HEK293 (cell line): ENCODE results near the gene SIM2.

ENCODE experiments used
- CTCF ChIA-PET: fragments of 350-600 bp; formaldehyde crosslinking; extraction: SDS; loops from one replicate; lab custom pipeline; 2021; ENCODE audit warnings: antibody characterized with exemption; lab: Yijun Ruan, JAX
- POLR2A ChIA-PET: fragments of 300-600 bp; formaldehyde crosslinking; extraction: SDS; loops from one replicate; lab custom pipeline; 2020; ENCODE audit warnings: antibody characterized with exemption, inconsistent platforms; lab: Yijun Ruan, JAX
- H3K27ac ChIP-seq: fragments of 200-500 bp; sonication (Bioruptor generic); 2 replicates; pipeline ENCODE4 v1.5.1; 2014; ENCODE audit warnings: low read depth, low read length, control low read depth, inconsistent platforms; ENCODE audit errors: extremely low read depth
- H3K36me3 ChIP-seq, 2 experiments: fragments of 200-500 bp in 1 of 2; sonication (Bioruptor generic) in 1 of 2; 1 replicate in 1 of 2; 2 replicates in 1 of 2; pipeline ENCODE4 v1.5.1; 2014 to 2017; ENCODE audit warnings: inconsistent platforms in 2 of 2, low read length in 2 of 2; ENCODE audit not compliant: control insufficient read depth in 2 of 2, insufficient read depth in 1 of 2
- H3K4me1 ChIP-seq: fragments of 200-500 bp; sonication (Bioruptor generic); 2 replicates; pipeline ENCODE4 v1.5.1; 2014; ENCODE audit warnings: mild to moderate bottlenecking, low read length, inconsistent platforms; ENCODE audit not compliant: control insufficient read depth, insufficient read depth
- H3K4me3 ChIP-seq: 2 replicates; pipeline ENCODE4 v1.5.1; 2011; ENCODE audit warnings: low read depth, mild to moderate bottlenecking, control low read depth, low read length, moderate library complexity
- H3K9me3 ChIP-seq: fragments of 200-500 bp; sonication (Bioruptor generic); 2 replicates; pipeline ENCODE4 v1.5.1; 2014; ENCODE audit warnings: low read depth, low read length, inconsistent platforms; ENCODE audit not compliant: control insufficient read depth, insufficient read depth
- GLI2 ChIP-seq: fragments of 450-650 bp; formaldehyde crosslinking; IDR thresholded peaks from 2 replicates; pipeline ENCODE4; 2017; ENCODE audit warnings: missing biosample characterization, missing genetic modification characterization, low read depth, borderline replicate concordance
- GLI4 ChIP-seq: fragments of 450-650 bp; formaldehyde crosslinking; IDR thresholded peaks from 2 replicates; pipeline ENCODE4 v1.5.1; 2016; ENCODE audit warnings: missing biosample characterization, missing genetic modification characterization
- KLF7 ChIP-seq: fragments of 450-650 bp; formaldehyde crosslinking; IDR thresholded peaks from 2 replicates; pipeline ENCODE4 v1.5.1; 2016; ENCODE audit warnings: missing biosample characterization, missing genetic modification characterization, borderline replicate concordance
- SALL2 ChIP-seq: fragments of 450-650 bp; formaldehyde crosslinking; IDR thresholded peaks from 2 replicates; pipeline ENCODE4 v1.5.0; 2017; ENCODE audit warnings: missing biosample characterization, mild to moderate bottlenecking, missing genetic modification characterization, borderline replicate concordance
- SCRT1 ChIP-seq: fragments of 450-650 bp; formaldehyde crosslinking; IDR thresholded peaks from 2 replicates; pipeline ENCODE4 v1.5.1; 2016; ENCODE audit warnings: missing biosample characterization, missing genetic modification characterization, borderline replicate concordance
- YY2 ChIP-seq: fragments of 450-650 bp; formaldehyde crosslinking; IDR thresholded peaks from 2 replicates; pipeline ENCODE4 v1.5.1; 2016; ENCODE audit warnings: missing biosample characterization, missing genetic modification characterization
- ZIC2 ChIP-seq: fragments of 450-650 bp; formaldehyde crosslinking; IDR thresholded peaks from 2 replicates; pipeline ENCODE4 v1.5.1; 2016; ENCODE audit warnings: missing biosample characterization, missing genetic modification characterization
- ZNF18 ChIP-seq: fragments of 450-650 bp; formaldehyde crosslinking; IDR thresholded peaks from 2 replicates; pipeline ENCODE4 v1.5.1; 2016; ENCODE audit warnings: missing biosample characterization, missing genetic modification characterization
- ZNF223 ChIP-seq: fragments of 450-650 bp; formaldehyde crosslinking; IDR thresholded peaks from 2 replicates; pipeline ENCODE4 v1.5.1; 2016; ENCODE audit warnings: missing biosample characterization, missing genetic modification characterization
- ZNF529 ChIP-seq: fragments of 450-650 bp; formaldehyde crosslinking; IDR thresholded peaks from 2 replicates; pipeline ENCODE4 v1.5.1; 2017; ENCODE audit warnings: missing genetic modification characterization, missing biosample characterization; ENCODE audit not compliant: insufficient replicate concordance
- ZNF530 ChIP-seq: fragments of 450-650 bp; formaldehyde crosslinking; IDR thresholded peaks from 2 replicates; pipeline ENCODE4 v1.5.1; 2016; ENCODE audit warnings: low read depth, missing biosample characterization, missing genetic modification characterization
- ZNF585B ChIP-seq: fragments of 450-650 bp; formaldehyde crosslinking; IDR thresholded peaks from 2 replicates; pipeline ENCODE4 v1.5.1; 2016; ENCODE audit warnings: missing biosample characterization, missing genetic modification characterization
- ZNF629 ChIP-seq: fragments of 450-650 bp; formaldehyde crosslinking; IDR thresholded peaks from 2 replicates; pipeline ENCODE4 v1.5.1; 2017; ENCODE audit warnings: missing biosample characterization, missing genetic modification characterization
- ZNF658 ChIP-seq: fragments of 450-650 bp; formaldehyde crosslinking; IDR thresholded peaks from 2 replicates; pipeline ENCODE4; 2016; ENCODE audit warnings: missing biosample characterization, missing genetic modification characterization
- ZNF777 ChIP-seq: fragments of 450-650 bp; formaldehyde crosslinking; IDR thresholded peaks from 2 replicates; pipeline ENCODE4 v1.5.1; 2017; ENCODE audit warnings: missing biosample characterization, missing genetic modification characterization, borderline replicate concordance
- ZNF791 ChIP-seq: fragments of 450-650 bp; formaldehyde crosslinking; IDR thresholded peaks from 2 replicates; pipeline ENCODE4 v1.5.1; 2016; ENCODE audit warnings: missing biosample characterization, missing genetic modification characterization
- TF ChIP-seq, protein P1 (sequence below): fragments of 450-650 bp; formaldehyde crosslinking; IDR thresholded peaks from 2 replicates; pipeline ENCODE4 v1.5.1; 2016; ENCODE audit warnings: missing biosample characterization, missing genetic modification characterization
- TF ChIP-seq, protein P2 (sequence below): fragments of 450-650 bp; formaldehyde crosslinking; IDR thresholded peaks from 2 replicates; pipeline ENCODE4 v1.5.1; 2016; ENCODE audit warnings: missing biosample characterization, missing genetic modification characterization
- TF ChIP-seq, protein P3 (sequence below): fragments of 450-650 bp; formaldehyde crosslinking; IDR thresholded peaks from 2 replicates; pipeline ENCODE4 v1.5.1; 2016; ENCODE audit warnings: missing biosample characterization, missing genetic modification characterization
- TF ChIP-seq, protein P4 (sequence below): fragments of 450-650 bp; formaldehyde crosslinking; IDR thresholded peaks from 2 replicates; pipeline ENCODE4 v1.5.1; 2016; ENCODE audit warnings: missing biosample characterization, missing genetic modification characterization, borderline replicate concordance

SIM2 gene

GRCh38 chr21:36695283-36695634 lies 3.7 kb upstream of the SIM2 start (continued):
- no peak for TF ChIP-seq ZNF18 (tag by site-specific recombination)

DNA sequence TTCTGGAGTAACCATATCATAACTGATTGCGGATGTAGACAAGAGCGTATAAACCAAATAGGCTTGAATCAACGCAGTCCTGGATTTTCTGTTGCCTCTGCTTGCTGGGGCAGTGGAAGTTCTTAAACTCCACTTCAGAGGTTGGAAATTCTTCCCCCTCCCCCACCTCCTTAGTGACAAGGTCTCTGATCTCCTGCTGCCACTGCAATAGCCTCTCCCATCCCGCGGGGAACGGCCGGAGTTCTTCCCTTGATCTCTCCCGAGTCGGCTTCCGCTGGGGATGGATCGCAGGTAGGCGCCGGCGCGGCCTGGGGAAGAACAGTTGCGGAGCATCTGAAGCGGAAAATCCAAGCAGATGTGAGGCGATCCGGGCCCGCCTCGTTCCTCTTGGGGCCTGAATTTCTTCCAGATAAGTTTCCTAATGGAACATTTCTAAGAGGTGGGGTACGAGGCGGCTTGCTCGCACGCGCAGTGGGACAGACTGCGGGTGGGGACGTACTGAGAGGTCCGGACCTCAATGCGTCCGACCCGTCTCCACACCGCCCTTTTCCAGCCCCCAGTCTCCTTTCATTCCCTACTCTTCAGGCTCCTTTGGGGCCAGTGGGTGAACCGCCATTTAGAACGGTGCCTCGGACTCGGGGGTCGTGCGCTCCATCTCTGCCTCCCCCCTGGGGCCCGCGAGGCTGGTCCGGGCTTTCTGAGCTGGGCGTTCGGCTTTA lies 3.1 kb upstream of the SIM2 start:
- no peak for TF ChIP-seq YY2
- no peak for TF ChIP-seq SALL2 (tag by site-specific recombination)
- TF ChIP-seq, protein P1, sequence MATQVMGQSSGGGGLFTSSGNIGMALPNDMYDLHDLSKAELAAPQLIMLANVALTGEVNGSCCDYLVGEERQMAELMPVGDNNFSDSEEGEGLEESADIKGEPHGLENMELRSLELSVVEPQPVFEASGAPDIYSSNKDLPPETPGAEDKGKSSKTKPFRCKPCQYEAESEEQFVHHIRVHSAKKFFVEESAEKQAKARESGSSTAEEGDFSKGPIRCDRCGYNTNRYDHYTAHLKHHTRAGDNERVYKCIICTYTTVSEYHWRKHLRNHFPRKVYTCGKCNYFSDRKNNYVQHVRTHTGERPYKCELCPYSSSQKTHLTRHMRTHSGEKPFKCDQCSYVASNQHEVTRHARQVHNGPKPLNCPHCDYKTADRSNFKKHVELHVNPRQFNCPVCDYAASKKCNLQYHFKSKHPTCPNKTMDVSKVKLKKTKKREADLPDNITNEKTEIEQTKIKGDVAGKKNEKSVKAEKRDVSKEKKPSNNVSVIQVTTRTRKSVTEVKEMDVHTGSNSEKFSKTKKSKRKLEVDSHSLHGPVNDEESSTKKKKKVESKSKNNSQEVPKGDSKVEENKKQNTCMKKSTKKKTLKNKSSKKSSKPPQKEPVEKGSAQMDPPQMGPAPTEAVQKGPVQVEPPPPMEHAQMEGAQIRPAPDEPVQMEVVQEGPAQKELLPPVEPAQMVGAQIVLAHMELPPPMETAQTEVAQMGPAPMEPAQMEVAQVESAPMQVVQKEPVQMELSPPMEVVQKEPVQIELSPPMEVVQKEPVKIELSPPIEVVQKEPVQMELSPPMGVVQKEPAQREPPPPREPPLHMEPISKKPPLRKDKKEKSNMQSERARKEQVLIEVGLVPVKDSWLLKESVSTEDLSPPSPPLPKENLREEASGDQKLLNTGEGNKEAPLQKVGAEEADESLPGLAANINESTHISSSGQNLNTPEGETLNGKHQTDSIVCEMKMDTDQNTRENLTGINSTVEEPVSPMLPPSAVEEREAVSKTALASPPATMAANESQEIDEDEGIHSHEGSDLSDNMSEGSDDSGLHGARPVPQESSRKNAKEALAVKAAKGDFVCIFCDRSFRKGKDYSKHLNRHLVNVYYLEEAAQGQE (tag by site-specific recombination) = no peak
- TF ChIP-seq GLI2 (tag by site-specific recombination) = no peak
- no peak for TF ChIP-seq GLI4
- Histone ChIP-seq H3K4me1 (peaks cover 6% of the 10 kb centered on the region), H3K9me3 (no peaks in the 10 kb centered on the region), H3K27ac (no peak overlapping the region), H3K4me3 (no peak overlapping the region), H3K36me3 (no peaks in the 10 kb centered on the region)
- ChIA-PET POLR2A (no interaction called here), CTCF (interaction anchor here (0.6 to 1.1 kb wide), 2 partner anchors 31 to 274 kb away, joined by 3 read pairs; no protein-coding TSS in a partner anchor)

GRCh38 chr21:36696390-36697059 lies 2.4 kb upstream of the SIM2 start:
- H3K27ac ChIP-seq = no peak overlapping the region
- peaks cover under 1% of the 10 kb centered on the region; the same call in 1 of the 2 replicates for H3K4me1 ChIP-seq
- POLR2A ChIA-PET = no interaction called here
- CTCF ChIA-PET = interaction anchor here (0.6 to 1.1 kb wide), 2 partner anchors 32 to 275 kb away, joined by 3 read pairs; no protein-coding TSS in a partner anchor
- H3K4me3 ChIP-seq = no peak overlapping the region
- no peaks in the 10 kb centered on the region for H3K9me3 ChIP-seq
- H3K36me3 ChIP-seq = no peaks in the 10 kb centered on the region
- TF ChIP-seq ZNF529 (tag by site-specific recombination) (no peak), ZNF585B (peak; percentile 70), ZNF791 (tag by site-specific recombination) (no peak), KLF7 (tag by site-specific recombination) (no peak), ZNF223 (tag by site-specific recombination) (no peak), ZNF530 (no peak), ZNF629 (tag by site-specific recombination) (no peak), ZNF658 (tag by site-specific recombination) (no peak), SCRT1 (tag by site-specific recombination) (no peak), ZNF777 (tag by site-specific recombination) (no peak), ZIC2 (tag by site-specific recombination) (no peak)
- TF ChIP-seq, protein P2, sequence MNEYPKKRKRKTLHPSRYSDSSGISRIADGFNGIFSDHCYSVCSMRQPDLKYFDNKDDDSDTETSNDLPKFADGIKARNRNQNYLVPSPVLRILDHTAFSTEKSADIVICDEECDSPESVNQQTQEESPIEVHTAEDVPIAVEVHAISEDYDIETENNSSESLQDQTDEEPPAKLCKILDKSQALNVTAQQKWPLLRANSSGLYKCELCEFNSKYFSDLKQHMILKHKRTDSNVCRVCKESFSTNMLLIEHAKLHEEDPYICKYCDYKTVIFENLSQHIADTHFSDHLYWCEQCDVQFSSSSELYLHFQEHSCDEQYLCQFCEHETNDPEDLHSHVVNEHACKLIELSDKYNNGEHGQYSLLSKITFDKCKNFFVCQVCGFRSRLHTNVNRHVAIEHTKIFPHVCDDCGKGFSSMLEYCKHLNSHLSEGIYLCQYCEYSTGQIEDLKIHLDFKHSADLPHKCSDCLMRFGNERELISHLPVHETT = no peak
- TF ChIP-seq, protein P3, sequence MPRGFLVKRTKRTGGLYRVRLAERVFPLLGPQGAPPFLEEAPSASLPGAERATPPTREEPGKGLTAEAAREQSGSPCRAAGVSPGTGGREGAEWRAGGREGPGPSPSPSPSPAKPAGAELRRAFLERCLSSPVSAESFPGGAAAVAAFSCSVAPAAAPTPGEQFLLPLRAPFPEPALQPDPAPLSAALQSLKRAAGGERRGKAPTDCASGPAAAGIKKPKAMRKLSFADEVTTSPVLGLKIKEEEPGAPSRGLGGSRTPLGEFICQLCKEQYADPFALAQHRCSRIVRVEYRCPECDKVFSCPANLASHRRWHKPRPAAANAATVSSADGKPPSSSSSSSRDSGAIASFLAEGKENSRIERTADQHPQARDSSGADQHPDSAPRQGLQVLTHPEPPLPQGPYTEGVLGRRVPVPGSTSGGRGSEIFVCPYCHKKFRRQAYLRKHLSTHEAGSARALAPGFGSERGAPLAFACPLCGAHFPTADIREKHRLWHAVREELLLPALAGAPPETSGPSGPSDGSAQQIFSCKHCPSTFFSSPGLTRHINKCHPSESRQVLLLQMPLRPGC (tag by site-specific recombination) = no peak
- TF ChIP-seq, protein P4, sequence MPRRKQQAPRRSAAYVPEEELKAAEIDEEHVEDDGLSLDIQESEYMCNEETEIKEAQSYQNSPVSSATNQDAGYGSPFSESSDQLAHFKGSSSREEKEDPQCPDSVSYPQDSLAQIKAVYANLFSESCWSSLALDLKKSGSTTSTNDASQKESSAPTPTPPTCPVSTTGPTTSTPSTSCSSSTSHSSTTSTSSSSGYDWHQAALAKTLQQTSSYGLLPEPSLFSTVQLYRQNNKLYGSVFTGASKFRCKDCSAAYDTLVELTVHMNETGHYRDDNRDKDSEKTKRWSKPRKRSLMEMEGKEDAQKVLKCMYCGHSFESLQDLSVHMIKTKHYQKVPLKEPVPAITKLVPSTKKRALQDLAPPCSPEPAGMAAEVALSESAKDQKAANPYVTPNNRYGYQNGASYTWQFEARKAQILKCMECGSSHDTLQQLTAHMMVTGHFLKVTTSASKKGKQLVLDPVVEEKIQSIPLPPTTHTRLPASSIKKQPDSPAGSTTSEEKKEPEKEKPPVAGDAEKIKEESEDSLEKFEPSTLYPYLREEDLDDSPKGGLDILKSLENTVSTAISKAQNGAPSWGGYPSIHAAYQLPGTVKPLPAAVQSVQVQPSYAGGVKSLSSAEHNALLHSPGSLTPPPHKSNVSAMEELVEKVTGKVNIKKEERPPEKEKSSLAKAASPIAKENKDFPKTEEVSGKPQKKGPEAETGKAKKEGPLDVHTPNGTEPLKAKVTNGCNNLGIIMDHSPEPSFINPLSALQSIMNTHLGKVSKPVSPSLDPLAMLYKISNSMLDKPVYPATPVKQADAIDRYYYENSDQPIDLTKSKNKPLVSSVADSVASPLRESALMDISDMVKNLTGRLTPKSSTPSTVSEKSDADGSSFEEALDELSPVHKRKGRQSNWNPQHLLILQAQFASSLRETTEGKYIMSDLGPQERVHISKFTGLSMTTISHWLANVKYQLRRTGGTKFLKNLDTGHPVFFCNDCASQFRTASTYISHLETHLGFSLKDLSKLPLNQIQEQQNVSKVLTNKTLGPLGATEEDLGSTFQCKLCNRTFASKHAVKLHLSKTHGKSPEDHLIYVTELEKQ (tag by site-specific recombination) = no peak
